CD4-positive, alpha-beta memory T cell (primary cell): ENCODE results near the gene RBBP8NL. TPM values are rescaled to one million over a fixed set of nuclear protein-coding genes. Genes with fewer than 3 reads are reported as not detected.
A peak's percentile ranks its signal among the peaks of the same experiment; 100 is the strongest.

ENCODE experiments used
- CTCF ChIA-PET: fragments of 350-600 bp; sonication (Branson Sonifier 250); formaldehyde crosslinking; loops from one replicate; lab custom pipeline; 2021; ENCODE audit warnings: inconsistent platforms; ENCODE audit not compliant: partially characterized antibody; lab: Charles Lee
- POLR2A ChIA-PET: fragments of 350-600 bp; sonication (Branson Sonifier 250); formaldehyde crosslinking; loops from one replicate; lab custom pipeline; 2021; ENCODE audit not compliant: partially characterized antibody; lab: Charles Lee
- DNase-seq, 5 donors: peaks; one replicate each; pipeline versions ENCODE4 v3.0.0 to v3.0.0-alpha.2; 2020 to 2022; ENCODE audit warnings: mixed read lengths in 1 of 5
- H3K27ac ChIP-seq: one replicate; pipeline ENCODE4 v1.7.0; 2013; ENCODE audit warnings: low read depth, low read length
- H3K27me3 ChIP-seq: 2 replicates; pipeline ENCODE4 v1.7.0; 2013; ENCODE audit warnings: mild to moderate bottlenecking, low read length, moderate library complexity; ENCODE audit not compliant: insufficient read depth
- H3K36me3 ChIP-seq: 2 replicates; pipeline ENCODE4 v1.7.0; 2013; ENCODE audit warnings: mild to moderate bottlenecking, low read length, moderate library complexity; ENCODE audit not compliant: insufficient read depth
- H3K4me1 ChIP-seq: 2 replicates; pipeline ENCODE4 v1.7.0; 2013; ENCODE audit warnings: mild to moderate bottlenecking, low read length, moderate library complexity; ENCODE audit not compliant: insufficient read depth
- H3K4me3 ChIP-seq, 2 donors: one replicate each; pipeline ENCODE4 v1.7.0; 2013; ENCODE audit warnings: low read length in 2 of 2, mild to moderate bottlenecking in 1 of 2
- H3K9me3 ChIP-seq, 2 donors: one replicate each; pipeline ENCODE4 v1.7.0; 2013; ENCODE audit warnings: low read length in 2 of 2, control low read depth in 1 of 2; ENCODE audit not compliant: control insufficient read depth in 1 of 2
- H3K27ac Mint-ChIP-seq, 7 donors: one replicate each; pipeline ENCODE4 v1.8.0; 2020 to 2021; ENCODE audit warnings: mixed read lengths in 7 of 7, mild to moderate bottlenecking in 6 of 7, inconsistent platforms in 3 of 7, moderate library complexity in 3 of 7
- H3K27me3 Mint-ChIP-seq, 2 donors: one replicate each; pipeline ENCODE4 v1.8.0; 2020 to 2021; ENCODE audit warnings: mixed read lengths in 2 of 2
- H3K36me3 Mint-ChIP-seq, 2 donors: one replicate each; pipeline ENCODE4 v1.8.0; 2020 to 2021; ENCODE audit warnings: mixed read lengths in 2 of 2, inconsistent platforms in 1 of 2, mild to moderate bottlenecking in 1 of 2
- H3K4me1 Mint-ChIP-seq, 4 donors: one replicate each; pipeline ENCODE4 v1.8.0; 2020 to 2021; ENCODE audit warnings: mixed read lengths in 4 of 4, mild to moderate bottlenecking in 1 of 4
- H3K4me3 Mint-ChIP-seq, 8 donors: one replicate each; pipeline ENCODE4 v1.8.0; 2020 to 2021; ENCODE audit warnings: mixed read lengths in 8 of 8, mild to moderate bottlenecking in 7 of 8, moderate library complexity in 6 of 8, inconsistent platforms in 3 of 8
- H3K9me3 Mint-ChIP-seq, 8 donors: one replicate each; pipeline ENCODE4 v1.8.0; 2020 to 2021; ENCODE audit warnings: mixed read lengths in 8 of 8, mild to moderate bottlenecking in 5 of 8, inconsistent platforms in 3 of 8, moderate library complexity in 1 of 8
- intact Hi-C: fragments of 100-400 bp; cut with micrococcal nuclease; formaldehyde crosslinking; loops from one replicate; pipeline ENCODE4 v1.15.1; 2023
- polyA plus RNA-seq, 2 donors: library from polyadenylated mRNA; unstranded; fragments of 300-500 nt; fragmentation: Illumina TruSeq; gene quantifications; one replicate each; pipeline ENCODE4 v1.2.3, GENCODE V29; 2021
- total RNA-seq, 2 experiments: library from RNA; stranded (reverse); gene quantifications; one replicate each; pipeline ENCODE4 v1.2.3, GENCODE V29; 2021

The RBBP8NL gene
- total and polyA plus RNA-seq, 4 experiments from 2014 or later = not detected

- no peaks in the 10 kb centered on the region for H3K9me3 Mint-ChIP-seq
- H3K27me3 ChIP-seq = no peaks in the 10 kb centered on the region
- ChIA-PET CTCF (no interaction called here), POLR2A (no interaction called here)
- no peak for DNase-seq
- H3K4me1 ChIP-seq = no peaks in the 10 kb centered on the region
- H3K4me3 ChIP-seq = no peak overlapping the region
- H3K4me3 Mint-ChIP-seq = no peak overlapping the region
- no peak overlapping the region for H3K27ac ChIP-seq
- H3K36me3 Mint-ChIP-seq = no peaks in the 10 kb centered on the region
- H3K36me3 ChIP-seq = no peaks in the 10 kb centered on the region
- H3K9me3 ChIP-seq = no peaks in the 10 kb centered on the region
- no peak overlapping the region for H3K27ac Mint-ChIP-seq
- no peaks in the 10 kb centered on the region for H3K4me1 Mint-ChIP-seq
- peaks cover 6 to 17% of the 10 kb centered on the region in 2 donors for H3K27me3 Mint-ChIP-seq
- intact Hi-C loops = no loop called here
Measured at GRCh38 chr20:62446888-62447869, 19.8 kb upstream of the RBBP8NL start.

- Mint-ChIP-seq H3K27me3 (peaks cover 6 to 17% of the 10 kb centered on the region in 2 donors), H3K9me3 (no peaks in the 10 kb centered on the region), H3K27ac (no peak overlapping the region), H3K36me3 (no peaks in the 10 kb centered on the region), H3K4me3 (no peak overlapping the region), H3K4me1 (no peaks in the 10 kb centered on the region)
- no peak for DNase-seq
- CTCF ChIA-PET = no interaction called here
- Histone ChIP-seq H3K4me1 (no peaks in the 10 kb centered on the region), H3K36me3 (no peaks in the 10 kb centered on the region), H3K9me3 (no peaks in the 10 kb centered on the region), H3K27me3 (no peaks in the 10 kb centered on the region), H3K4me3 (no peak overlapping the region), H3K27ac (no peak overlapping the region)
- POLR2A ChIA-PET = no interaction called here
- intact Hi-C loops = no loop called here
Measured at GRCh38 chr20:62446481-62446880, 19.1 kb upstream of the RBBP8NL start.

GRCh38 chr20:62445553-62446340 lies 18.4 kb upstream of the RBBP8NL start:
- Mint-ChIP-seq H3K9me3 (no peaks in the 10 kb centered on the region), H3K36me3 (no peaks in the 10 kb centered on the region), H3K27me3 (peaks cover 6 to 17% of the 10 kb centered on the region in 2 donors), H3K4me1 (no peaks in the 10 kb centered on the region), H3K27ac (no peak overlapping the region), H3K4me3 (no peak overlapping the region)
- Histone ChIP-seq H3K36me3 (no peaks in the 10 kb centered on the region), H3K4me3 (no peak overlapping the region), H3K4me1 (no peaks in the 10 kb centered on the region), H3K27me3 (no peaks in the 10 kb centered on the region), H3K27ac (no peak overlapping the region), H3K9me3 (no peaks in the 10 kb centered on the region)
- ChIA-PET POLR2A (no interaction called here), CTCF (no interaction called here)
- no peak for DNase-seq
- intact Hi-C loops = no loop called here

GRCh38 chr20:62444286-62444685 lies 16.9 kb upstream of the RBBP8NL start:
- Mint-ChIP-seq H3K36me3 (no peaks in the 10 kb centered on the region), H3K27ac (no peak overlapping the region), H3K4me3 (no peak overlapping the region), H3K27me3 (peaks cover 6 to 12% of the 10 kb centered on the region in 2 donors), H3K9me3 (peaks cover 0 to 2% (median 0%) of the 10 kb centered on the region in 8 donors), H3K4me1 (no peaks in the 10 kb centered on the region)
- POLR2A ChIA-PET = no interaction called here
- no peak for DNase-seq
- no peak overlapping the region for H3K4me3 ChIP-seq
- H3K27me3 ChIP-seq = no peaks in the 10 kb centered on the region
- no peaks in the 10 kb centered on the region for H3K9me3 ChIP-seq
- intact Hi-C loops = no loop called here
- CTCF ChIA-PET = interaction anchor here (0.5 kb wide), 1 partner anchor 285 kb away, joined by 3 read pairs; no protein-coding TSS in a partner anchor
- no peaks in the 10 kb centered on the region for H3K4me1 ChIP-seq
- no peaks in the 10 kb centered on the region for H3K36me3 ChIP-seq
- H3K27ac ChIP-seq = no peak overlapping the region

GRCh38 chr20:62441987-62442539 lies 14.7 kb upstream of the RBBP8NL start:
- Histone ChIP-seq H3K9me3 (no peaks in the 10 kb centered on the region), H3K27ac (no peak overlapping the region), H3K27me3 (no peaks in the 10 kb centered on the region), H3K4me3 (no peak overlapping the region), H3K36me3 (no peaks in the 10 kb centered on the region), H3K4me1 (no peaks in the 10 kb centered on the region)
- Mint-ChIP-seq H3K27ac (no peak overlapping the region), H3K36me3 (no peaks in the 10 kb centered on the region), H3K27me3 (peaks cover 6 to 15% of the 10 kb centered on the region in 2 donors), H3K9me3 (peaks cover 0 to 2% (median 0%) of the 10 kb centered on the region in 8 donors), H3K4me3 (no peak overlapping the region), H3K4me1 (no peaks in the 10 kb centered on the region)
- POLR2A ChIA-PET = no interaction called here
- intact Hi-C loops = no loop called here
- DNase-seq = no peak
- CTCF ChIA-PET = interaction anchor here (1.2 kb wide), 1 partner anchor 11 kb away, joined by 3 read pairs; no protein-coding TSS in a partner anchor

- H3K36me3 Mint-ChIP-seq = no peaks in the 10 kb centered on the region
- peaks cover 4% of the 10 kb centered on the region for H3K27me3 ChIP-seq
- H3K4me3 ChIP-seq = no peak overlapping the region
- H3K36me3 ChIP-seq = no peaks in the 10 kb centered on the region
- POLR2A ChIA-PET = no interaction called here
- peaks cover 11 to 22% of the 10 kb centered on the region in 2 donors for H3K27me3 Mint-ChIP-seq
- no peaks in the 10 kb centered on the region for H3K4me1 Mint-ChIP-seq
- no peaks in the 10 kb centered on the region for H3K4me1 ChIP-seq
- CTCF ChIA-PET = interaction anchor here (1.1 kb wide), 1 partner anchor 10 kb away, joined by 3 read pairs; no protein-coding TSS in a partner anchor
- intact Hi-C loops = no loop called here
- no peak overlapping the region for H3K27ac ChIP-seq
- no peak for DNase-seq
- no peak overlapping the region for H3K4me3 Mint-ChIP-seq
- peaks cover 0 to 4% (median 0%) of the 10 kb centered on the region in 8 donors for H3K9me3 Mint-ChIP-seq
- no peaks in the 10 kb centered on the region for H3K9me3 ChIP-seq
- no peak overlapping the region for H3K27ac Mint-ChIP-seq
Measured at GRCh38 chr20:62439218-62439617, 11.9 kb upstream of the RBBP8NL start.

- Histone ChIP-seq H3K27ac (no peak overlapping the region), H3K4me3 (no peak overlapping the region), H3K27me3 (peaks cover 4% of the 10 kb centered on the region), H3K36me3 (no peaks in the 10 kb centered on the region), H3K9me3 (no peaks in the 10 kb centered on the region), H3K4me1 (no peaks in the 10 kb centered on the region)
- H3K36me3 Mint-ChIP-seq = no peaks in the 10 kb centered on the region
- POLR2A ChIA-PET = no interaction called here
- H3K27me3 Mint-ChIP-seq = peaks cover 13 to 22% of the 10 kb centered on the region in 2 donors
- CTCF ChIA-PET = no interaction called here
- intact Hi-C loops = no loop called here
- H3K9me3 Mint-ChIP-seq = peaks cover 0 to 4% (median 0%) of the 10 kb centered on the region in 8 donors
- no peak for DNase-seq
- peak overlapping the region in 1 of 7 donors; percentile 72 for H3K27ac Mint-ChIP-seq
- H3K4me3 Mint-ChIP-seq = no peak overlapping the region
- H3K4me1 Mint-ChIP-seq = no peaks in the 10 kb centered on the region
Measured at GRCh38 chr20:62437927-62438326, 10.6 kb upstream of the RBBP8NL start.
